ENCODE measurements around the gene ASB8.

DNA sequence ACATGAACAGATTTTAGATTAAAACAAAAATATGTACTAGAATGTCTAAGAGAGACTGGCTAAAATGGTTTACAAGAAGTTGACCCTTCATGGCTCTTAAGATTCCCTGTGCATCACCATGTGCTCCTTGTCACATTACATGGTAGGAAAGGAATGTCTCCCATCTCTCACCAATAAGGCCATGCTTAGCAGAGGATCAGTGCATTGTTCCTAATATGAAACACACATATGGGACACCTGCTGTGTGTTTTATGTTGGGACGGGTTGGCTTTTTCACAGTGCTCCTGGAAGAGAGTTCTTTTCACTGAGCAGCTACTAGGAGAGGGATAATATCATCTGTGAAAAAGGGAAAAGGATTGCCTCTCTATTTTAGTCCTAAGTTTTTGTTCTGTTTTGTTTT is 28.5 kb downstream of the ASB8 start:
- TF ChIP-seq, protein P1, sequence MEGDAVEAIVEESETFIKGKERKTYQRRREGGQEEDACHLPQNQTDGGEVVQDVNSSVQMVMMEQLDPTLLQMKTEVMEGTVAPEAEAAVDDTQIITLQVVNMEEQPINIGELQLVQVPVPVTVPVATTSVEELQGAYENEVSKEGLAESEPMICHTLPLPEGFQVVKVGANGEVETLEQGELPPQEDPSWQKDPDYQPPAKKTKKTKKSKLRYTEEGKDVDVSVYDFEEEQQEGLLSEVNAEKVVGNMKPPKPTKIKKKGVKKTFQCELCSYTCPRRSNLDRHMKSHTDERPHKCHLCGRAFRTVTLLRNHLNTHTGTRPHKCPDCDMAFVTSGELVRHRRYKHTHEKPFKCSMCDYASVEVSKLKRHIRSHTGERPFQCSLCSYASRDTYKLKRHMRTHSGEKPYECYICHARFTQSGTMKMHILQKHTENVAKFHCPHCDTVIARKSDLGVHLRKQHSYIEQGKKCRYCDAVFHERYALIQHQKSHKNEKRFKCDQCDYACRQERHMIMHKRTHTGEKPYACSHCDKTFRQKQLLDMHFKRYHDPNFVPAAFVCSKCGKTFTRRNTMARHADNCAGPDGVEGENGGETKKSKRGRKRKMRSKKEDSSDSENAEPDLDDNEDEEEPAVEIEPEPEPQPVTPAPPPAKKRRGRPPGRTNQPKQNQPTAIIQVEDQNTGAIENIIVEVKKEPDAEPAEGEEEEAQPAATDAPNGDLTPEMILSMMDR (IDR thresholded peaks at IDR 0.05), result no peak
- no peak for TF ChIP-seq POLR2A (IDR thresholded peaks at IDR 0.05)
